HepG2 (cell line): Measurements from ENCODE around the gene COLEC12. TPM values are rescaled to one million over a fixed set of nuclear protein-coding genes. Genes with fewer than 3 reads are reported as not detected.

Experiments
- ATAC-seq: fragments of 200-7000 bp; cut with Tn5 transposase; 3 replicates; pipeline ENCODE4 v1.9.1; 2020; ENCODE audit warnings: mild to moderate bottlenecking, moderate library complexity
- BruUV-seq: library from RNA; stranded (reverse); fragments of 400-500 nt; replicated peaks from 2 replicates; lab custom pipeline; 2021; lab: Mats Ljungman, UMichigan
- CTCF ChIA-PET: fragments of 300-600 bp; formaldehyde crosslinking; extraction: SDS; loops from one replicate; lab custom pipeline; 2021; ENCODE audit warnings: low total read pairs, inconsistent platforms, low intra/inter-chr PET ratio; lab: Yijun Ruan, JAX
- POLR2A ChIA-PET: fragments of 350-600 bp; sonication (Branson Sonifier 250); formaldehyde crosslinking; loops from one replicate; lab custom pipeline; 2020; ENCODE audit warnings: antibody characterized with exemption, inconsistent platforms; lab: Yijun Ruan, JAX
- DNase-seq: peaks from one replicate; pipeline ENCODE4 v3.0.0-alpha.2; 2015; ENCODE audit warnings: low spot score
- FAIRE-seq: peaks from 3 replicates; lab custom pipeline; 2011; peaks lifted over from hg19 to GRCh38; lab: Jason Lieb, UNC
- H2AFZ ChIP-seq: one replicate; pipeline ENCODE4 v1.6.1; 2011; ENCODE audit warnings: low read length, inconsistent platforms
- H3K27ac ChIP-seq: fragments of 300-600 bp; 3 replicates; pipeline ENCODE4 v1.8.0; 2011; ENCODE audit warnings: mixed run types, mild to moderate bottlenecking, mixed read lengths, low read length, inconsistent platforms; ENCODE audit not compliant: insufficient read depth; ENCODE audit errors: extremely low read length
- H3K27me3 ChIP-seq, 2 experiments: fragments of 200-600 bp in 1 of 2; 2 replicates in 1 of 2; 3 replicates in 1 of 2; pipeline versions ENCODE4 v1.6.0 to v1.8.0; 2011; ENCODE audit warnings: low read length in 2 of 2, mild to moderate bottlenecking in 2 of 2, moderate library complexity in 2 of 2, inconsistent platforms in 1 of 2; ENCODE audit not compliant: insufficient read depth in 2 of 2, control insufficient read depth in 1 of 2
- H3K36me3 ChIP-seq, 2 experiments: fragments of 200-600 bp in 1 of 2; replicated peaks in 1 of 2; 2 replicates in 1 of 2; 3 replicates in 1 of 2; pipeline versions ENCODE4 v1.5.1 to v1.8.0; 2011; ENCODE audit warnings: low read length in 2 of 2, inconsistent platforms in 1 of 2; ENCODE audit not compliant: insufficient read depth in 2 of 2, control insufficient read depth in 1 of 2
- H3K4me1 ChIP-seq: 2 replicates; pipeline ENCODE4 v1.5.1; 2012; ENCODE audit warnings: low read length, inconsistent platforms; ENCODE audit not compliant: insufficient read depth
- H3K4me2 ChIP-seq: 2 replicates; pipeline ENCODE4 v1.6.0; 2011; ENCODE audit warnings: low read depth, low read length, inconsistent platforms
- H3K4me3 ChIP-seq, 3 experiments: fragments of 200-600 bp in 1 of 3; sonication (generic), shearing (Covaris generic) in 1 of 3; replicated peaks in 1 of 3; 2 replicates each; pipeline ENCODE4 v1.5.1; 2011 to 2016; ENCODE audit warnings: low read length in 3 of 3, inconsistent platforms in 2 of 3, low read depth in 2 of 3, mild to moderate bottlenecking in 2 of 3, control low read depth in 1 of 3, mixed read lengths in 1 of 3; ENCODE audit not compliant: insufficient read depth in 1 of 3
- H3K79me2 ChIP-seq: one replicate; pipeline ENCODE4 v1.6.1; 2011; ENCODE audit warnings: low read length, inconsistent platforms; ENCODE audit not compliant: insufficient read depth
- H3K9ac ChIP-seq: 2 replicates; pipeline ENCODE4 v1.6.0; 2011; ENCODE audit warnings: mild to moderate bottlenecking, low read depth, low read length, inconsistent platforms; ENCODE audit not compliant: insufficient read depth
- H3K9me3 ChIP-seq: 2 replicates; pipeline ENCODE4 v1.5.1; 2012; ENCODE audit warnings: mild to moderate bottlenecking, low read length
- H4K20me1 ChIP-seq: 2 replicates; pipeline ENCODE4 v1.6.0; 2011; ENCODE audit warnings: inconsistent platforms, mild to moderate bottlenecking, low read length, moderate library complexity; ENCODE audit not compliant: insufficient read depth
- ARNTL ChIP-seq: sonication (generic); formaldehyde crosslinking; IDR thresholded peaks from 2 replicates; pipeline ENCODE4 v1.4.0; 2020; ENCODE audit warnings: mild to moderate bottlenecking, missing genetic modification reagents
- GZF1 ChIP-seq: sonication (generic); formaldehyde crosslinking; IDR thresholded peaks from 2 replicates; pipeline ENCODE4 v1.5.1; 2020; ENCODE audit warnings: mild to moderate bottlenecking, missing genetic modification reagents
- THAP7 ChIP-seq: sonication (generic); formaldehyde crosslinking; IDR thresholded peaks from 2 replicates; pipeline ENCODE4 v1.8.1; 2023; ENCODE audit warnings: mild to moderate bottlenecking, missing genetic modification reagents
- ZKSCAN1 ChIP-seq: fragments of 150-350 bp; IDR thresholded peaks from 2 replicates; pipeline ENCODE4 v1.6.1; 2014; ENCODE audit warnings: low read length
- ZNF264 ChIP-seq: sonication (generic); formaldehyde crosslinking; IDR thresholded peaks from 2 replicates; pipeline ENCODE4 v1.4.0; 2020; ENCODE audit warnings: missing genetic modification reagents
- ZNF674 ChIP-seq: sonication (generic); formaldehyde crosslinking; IDR thresholded peaks from 2 replicates; pipeline ENCODE4 v1.5.0; 2020; ENCODE audit warnings: low read depth, mild to moderate bottlenecking, missing genetic modification reagents
- WGBS: methylation state at CpG from one replicate; pipeline ENCODE4 v1.1.6; 2017; ENCODE audit warnings: low lambda C conversion rate; 5-methylcytosine and 5-hydroxymethylcytosine counted together
- in situ Hi-C: cut with HindIII; loops from 2 replicates; pipeline ENCODE4 v1.10.0; 2017; ENCODE audit warnings: low pct_unique_long_range_greater_than_20kb; ENCODE audit not compliant: extremely low pct_ligation_motif_present
- intact Hi-C: fragments of 100-400 bp; cut with micrococcal nuclease; formaldehyde crosslinking; loops from one replicate; pipeline ENCODE4 v1.10.0; 2022; ENCODE audit not compliant: unreplicated experiment
- polyA plus RNA-seq, 8 experiments: library from polyadenylated mRNA; depleted of rRNA in 3 of 8; stranded (reverse) in 7 of 8; unstranded in 1 of 8; fragments of >200 nt; fragmentation: Illumina TruSeq in 4 of 8; extraction: Trizol in 4 of 8; gene quantifications; 2 replicates each; pipeline versions ENCODE4 v1.2.1 to v1.2.3, GENCODE V29; 2011 to 2016; ENCODE audit warnings: low read depth in 4 of 8, missing spikeins in 1 of 8, mixed read lengths in 1 of 8; ENCODE audit not compliant: insufficient read depth in 1 of 8
- total RNA-seq, 5 experiments: library from RNA; depleted of rRNA; stranded (reverse); fragments of >200 nt; fragmentation: Illumina TruSeq; extraction: Trizol; gene quantifications; 2 replicates each; pipeline ENCODE4 v1.2.3, GENCODE V29; 2016; ENCODE audit warnings: low read depth in 1 of 5

The COLEC12 gene
- total and polyA plus RNA-seq, 2 of the 13 experiments (the other 11 are each of a cell fraction or from before 2014, with no cell fraction given): 0.02 to 0.11 TPM

GRCh38 chr18:332721-333510, 167.6 kb downstream of the COLEC12 start (continued):
- TF ChIP-seq GZF1 (CRISPR knock-in tag) (no peak), THAP7 (CRISPR knock-in tag) (no peak), ZNF674 (no peak), ZNF264 (CRISPR knock-in tag) (no peak)

DNA sequence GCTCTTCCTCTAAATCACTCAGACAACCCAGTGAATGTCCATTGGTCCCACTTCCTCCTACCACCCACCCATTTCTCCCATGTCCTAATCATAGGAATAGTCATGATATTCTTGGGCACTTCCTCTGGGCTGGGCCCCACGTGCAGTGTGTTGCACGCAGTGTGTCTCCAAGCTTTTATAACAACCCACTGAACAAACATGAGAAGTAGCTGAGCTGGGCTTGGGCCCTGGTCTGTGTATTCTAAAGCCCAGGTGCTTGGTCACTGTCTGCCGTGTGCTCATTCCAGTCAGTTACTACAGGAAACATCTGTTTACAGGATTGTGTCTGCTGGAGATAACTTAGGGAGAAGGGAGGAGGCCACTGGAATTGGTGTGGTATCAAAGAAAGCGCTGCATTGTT, 168.5 kb downstream of the COLEC12 start:
- Histone ChIP-seq H3K9me3 (no peaks in the 10 kb centered on the region), H3K4me2 (no peak overlapping the region), H3K4me1 (0 out of 2 replicates have a peak, but pooled peaks cover 7% of the 10 kb centered on the region), H3K9ac (no peak overlapping the region), H3K4me3 (no peak overlapping the region), H3K79me2 (no peaks in the 10 kb centered on the region), H3K36me3 (no peaks in the 10 kb centered on the region), H3K27me3 (no peaks in the 10 kb centered on the region), H3K27ac (no peak overlapping the region), H2AFZ (no peak overlapping the region), H4K20me1 (no peaks in the 10 kb centered on the region)
- no peak for ATAC-seq
- POLR2A ChIA-PET: no interaction called here
- intact Hi-C loops (no loop called here), in situ Hi-C loops (no loop called here)
- no peak for DNase-seq
- CTCF ChIA-PET: no interaction called here
- TF ChIP-seq ARNTL (CRISPR knock-in tag) (no peak), ZKSCAN1 (0 out of 2 replicates have a peak, but pooled peaks have one; percentile 47)
- 42% methylated on average over 4 of the region's 4 CpGs for WGBS
- no peak for FAIRE-seq
- no TSS peak for BruUV-seq
